Bone marrow (tissue), 2 donors: ENCODE results near the gene PEMT.

Experiments used
- DNase-seq, 2 donors: peaks; one replicate each; lab custom pipeline; 2025; lab: John Stamatoyannopoulos, UW

The PEMT gene

DNA sequence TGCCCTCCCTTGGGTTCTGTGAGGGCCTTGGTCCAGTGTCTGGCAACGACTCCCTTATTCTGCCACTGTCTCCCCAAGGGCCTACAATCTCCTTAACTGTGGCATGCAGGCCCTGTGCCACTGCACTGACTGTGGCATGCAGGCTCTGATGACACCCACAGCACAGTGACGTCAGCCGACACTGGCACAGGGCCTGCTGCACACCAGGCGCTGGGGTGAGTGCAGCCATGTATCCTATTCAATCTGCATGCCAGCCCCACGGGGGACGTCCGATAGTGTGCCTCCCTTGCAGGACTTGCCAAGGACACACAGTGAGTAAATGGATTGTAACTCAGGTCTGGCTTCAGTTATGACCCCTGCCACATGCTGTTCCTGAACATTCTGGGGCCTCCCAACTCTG is 55.6 kb downstream of the PEMT start:
- no peak for DNase-seq

DNA sequence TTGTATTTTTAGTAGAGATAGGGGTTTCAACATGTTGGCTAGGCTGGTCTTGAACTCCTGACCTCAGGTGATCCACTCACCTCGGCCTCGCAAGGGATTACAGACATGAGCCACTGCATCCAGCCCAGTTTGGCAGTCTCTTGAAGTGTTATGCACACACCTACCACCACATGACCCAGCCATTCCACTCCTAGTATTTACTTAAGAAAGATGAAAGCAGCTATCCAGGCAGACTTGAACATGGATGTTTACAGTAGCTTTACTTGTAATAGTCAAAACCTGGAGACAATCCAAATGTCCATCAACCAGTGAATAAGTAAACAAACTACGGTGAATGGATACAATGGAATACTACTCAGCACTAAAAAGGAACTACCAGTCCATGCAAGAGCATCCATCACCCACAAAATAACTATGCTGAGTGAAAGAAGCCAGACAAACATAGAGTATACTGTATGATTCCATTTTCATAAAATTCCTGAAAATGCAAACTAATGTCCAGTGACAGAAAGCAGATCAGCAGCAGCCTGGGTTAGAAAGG is 57.5 kb downstream of the PEMT start:
- no peak for DNase-seq

- no peak for DNase-seq
These were observed 58.5 kb downstream of the PEMT start for GRCh38 chr17:17532991-17533390.

DNA sequence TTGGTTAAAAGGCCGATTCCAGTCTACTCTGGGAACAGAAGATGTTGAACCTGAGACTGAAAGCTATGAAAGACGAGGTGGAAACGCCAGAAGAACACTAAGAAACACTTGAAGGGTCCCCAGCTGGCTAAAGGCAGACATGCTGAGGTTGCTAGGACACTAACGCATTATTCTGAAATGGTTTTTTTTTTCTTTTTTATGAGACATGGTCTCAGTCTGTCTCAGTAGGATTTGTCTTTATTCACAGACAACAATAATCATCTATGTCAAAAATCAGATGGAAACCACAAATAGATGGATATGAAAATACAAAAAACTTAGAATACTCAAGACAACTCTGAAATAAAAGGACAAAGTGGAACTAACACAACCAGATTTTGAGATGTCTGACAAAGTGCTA is 60.4 kb downstream of the PEMT start:
- DNase-seq, result no peak

DNA sequence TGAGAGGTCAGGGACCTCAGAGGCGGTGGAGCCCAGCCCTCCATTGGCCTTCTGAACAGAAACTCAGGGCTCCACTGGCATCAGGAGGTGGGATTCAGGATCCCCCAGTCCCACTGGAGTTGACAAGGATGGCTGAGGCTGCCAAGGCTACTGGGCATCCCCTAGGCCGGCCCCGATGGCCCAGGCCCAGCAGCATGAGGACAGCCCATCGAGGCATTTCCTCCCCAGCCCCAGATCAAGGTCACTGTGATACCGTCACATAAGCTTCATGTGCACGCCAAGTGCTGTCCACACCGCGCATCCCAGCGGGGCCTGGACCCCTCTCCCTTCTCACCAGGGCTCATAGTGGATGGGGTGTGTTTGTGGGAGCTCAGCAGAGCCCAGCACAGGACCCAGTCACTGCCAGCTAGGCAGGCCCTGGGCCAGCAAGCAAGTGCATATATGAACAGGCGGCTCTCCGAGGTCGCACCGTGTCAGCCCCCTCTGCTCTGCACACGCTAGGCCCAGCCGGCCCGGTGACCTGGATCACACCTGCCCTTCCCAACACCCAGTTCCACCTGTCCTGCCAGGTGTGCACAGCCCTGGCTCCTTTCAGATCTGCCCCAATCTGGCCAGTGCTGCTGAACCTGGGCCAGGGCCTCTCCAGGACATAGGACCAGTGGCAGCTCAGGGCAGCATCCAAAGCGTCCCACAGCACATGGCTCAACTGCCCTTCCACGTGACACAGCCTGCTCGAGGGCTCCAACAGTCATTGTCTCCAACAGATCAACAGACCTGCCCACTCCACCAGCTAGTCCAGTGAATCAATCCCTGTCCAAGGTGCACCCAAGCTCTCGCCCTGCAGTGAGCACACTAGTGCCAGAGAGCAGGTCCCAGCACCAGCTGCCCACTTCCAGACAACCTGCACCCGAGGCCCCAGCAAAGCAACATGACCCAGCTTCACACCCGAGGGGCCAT is 62.5 kb downstream of the PEMT start:
- no peak for DNase-seq

- no peak for DNase-seq
These were observed 63.5 kb downstream of the PEMT start for GRCh38 chr17:17527956-17528500.

DNA sequence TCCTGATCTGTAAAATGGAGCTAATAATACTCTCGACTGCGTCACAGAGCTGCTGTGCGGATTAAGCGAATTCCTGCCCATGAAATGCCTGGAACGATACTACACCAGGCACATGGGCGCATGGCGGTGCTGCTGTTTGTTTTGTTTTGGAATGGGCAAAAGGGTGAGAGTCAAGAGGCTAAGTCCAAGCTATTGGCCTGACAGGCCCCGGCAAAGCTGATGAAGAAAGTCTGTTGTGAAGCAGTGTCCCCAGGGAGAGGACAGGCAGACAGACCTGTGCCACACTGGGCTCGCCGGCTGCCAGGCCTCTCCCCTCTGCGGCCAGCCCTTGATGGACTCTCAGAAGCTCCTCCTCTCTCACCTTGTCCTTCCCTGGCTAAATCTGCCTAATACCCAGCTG is 64.0 kb downstream of the PEMT start:
- no peak for DNase-seq

- no peak for DNase-seq
These were observed 65.1 kb downstream of the PEMT start for GRCh38 chr17:17526369-17526768.

DNA sequence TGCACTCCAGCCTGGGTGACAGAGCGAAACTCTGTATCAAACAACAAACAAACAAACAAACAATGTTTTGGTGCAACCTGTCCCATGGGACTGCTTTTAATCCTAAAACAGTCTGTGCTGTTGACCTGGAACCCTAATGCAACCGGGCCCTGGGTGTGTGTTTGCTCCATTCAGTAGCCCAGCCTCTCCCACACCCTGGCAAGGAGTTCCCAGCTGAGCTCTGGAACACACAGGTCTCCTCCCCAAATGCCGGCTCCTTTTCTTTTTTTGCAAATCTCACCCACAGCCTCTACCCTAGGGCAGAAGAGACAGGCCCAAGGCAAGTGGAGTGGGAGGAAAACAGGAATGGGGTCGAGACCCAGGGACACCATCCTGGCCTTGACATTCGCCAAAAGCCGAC is 65.6 kb downstream of the PEMT start:
- no peak for DNase-seq

GRCh38 chr17:17525311-17525710 is 66.2 kb downstream of the PEMT start:
- DNase-seq, result no peak

- no peak for DNase-seq
These were observed 67.6 kb downstream of the PEMT start for GRCh38 chr17:17523731-17524490.

DNA sequence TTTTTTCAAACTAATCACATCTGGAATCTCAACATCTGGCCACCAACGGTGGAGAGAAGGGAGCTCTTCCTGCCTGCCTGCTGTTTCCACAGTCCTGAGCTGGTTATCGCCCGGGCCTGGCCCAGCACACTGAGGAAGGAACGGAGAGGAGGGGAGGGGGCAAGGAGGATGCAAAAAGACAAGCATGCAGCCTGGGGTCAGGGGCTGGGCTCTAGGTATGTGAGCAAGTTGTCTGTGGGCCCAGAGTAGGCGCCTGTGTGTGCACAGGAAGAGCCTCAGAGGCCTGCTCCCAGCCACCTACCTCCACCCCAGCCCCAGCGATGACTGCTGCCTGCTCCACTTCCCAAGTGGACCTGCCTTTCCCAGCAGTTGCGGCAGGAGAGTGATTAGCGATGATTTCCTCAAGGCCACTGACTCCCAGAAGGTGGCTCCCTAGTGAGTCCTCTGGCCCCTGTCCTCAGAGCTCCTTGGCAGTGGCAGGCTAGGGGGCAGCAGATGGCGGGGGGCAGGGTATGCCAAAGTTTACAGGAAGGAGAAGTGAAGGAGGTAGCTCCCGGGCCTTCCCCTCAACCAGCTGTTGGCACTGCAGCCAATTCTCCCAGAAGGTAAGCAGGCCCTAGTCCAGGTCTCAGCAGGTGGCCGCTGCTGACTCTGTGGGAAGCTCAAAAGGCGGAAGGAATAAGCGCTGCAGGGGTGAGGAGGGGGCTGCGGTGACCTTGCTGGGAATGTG is 68.3 kb downstream of the PEMT start:
- no peak for DNase-seq

- no peak for DNase-seq
These were observed 70.8 kb downstream of the PEMT start for GRCh38 chr17:17520599-17521232.

DNA sequence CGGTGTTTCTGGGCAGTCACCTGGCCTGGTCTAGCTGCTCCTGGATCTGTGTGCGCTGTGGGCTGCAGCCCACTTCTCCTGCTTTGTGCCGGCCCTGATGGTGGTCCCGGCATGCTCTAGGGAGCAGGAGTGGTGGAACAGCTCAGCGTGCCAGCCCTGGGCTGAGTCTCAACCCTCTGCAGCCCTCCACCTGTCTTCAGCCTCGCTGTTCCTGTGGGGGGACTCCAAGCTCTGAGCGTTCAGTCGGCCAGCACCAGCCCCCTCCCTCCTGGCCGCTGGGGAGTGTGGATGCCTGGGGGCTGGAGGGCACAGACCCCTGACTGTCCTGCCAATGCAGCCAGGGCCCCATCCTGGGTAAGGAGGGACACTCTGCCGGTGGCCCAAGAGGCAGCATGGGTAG is 71.6 kb downstream of the PEMT start:
- DNase-seq, result no peak

GRCh38 chr17:17518951-17519350 is 72.6 kb downstream of the PEMT start:
- DNase-seq, result no peak

DNA sequence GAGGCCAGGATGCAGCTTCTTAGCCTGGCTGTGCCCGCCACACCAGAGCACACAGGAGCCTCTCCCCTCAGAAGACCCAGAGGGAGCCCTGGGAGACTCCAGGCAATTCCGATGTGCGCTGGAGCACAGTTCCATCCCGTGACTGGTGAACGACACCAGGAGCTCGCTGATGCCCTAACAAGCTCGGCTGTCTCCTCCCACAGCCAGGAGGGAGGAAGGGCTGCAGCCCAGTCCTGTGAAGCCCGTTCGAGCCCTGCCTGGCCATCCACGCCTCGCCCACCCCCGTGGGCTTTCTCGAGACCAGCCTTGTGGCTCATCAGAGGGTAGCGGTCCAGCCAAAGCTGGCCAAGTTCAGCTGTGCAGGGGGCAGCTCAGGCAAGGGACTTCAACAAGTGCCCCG is 73.5 kb downstream of the PEMT start:
- DNase-seq, result no peak

- DNase-seq, result no peak
These were observed 74.4 kb downstream of the PEMT start for GRCh38 chr17:17516941-17517720.

DNA sequence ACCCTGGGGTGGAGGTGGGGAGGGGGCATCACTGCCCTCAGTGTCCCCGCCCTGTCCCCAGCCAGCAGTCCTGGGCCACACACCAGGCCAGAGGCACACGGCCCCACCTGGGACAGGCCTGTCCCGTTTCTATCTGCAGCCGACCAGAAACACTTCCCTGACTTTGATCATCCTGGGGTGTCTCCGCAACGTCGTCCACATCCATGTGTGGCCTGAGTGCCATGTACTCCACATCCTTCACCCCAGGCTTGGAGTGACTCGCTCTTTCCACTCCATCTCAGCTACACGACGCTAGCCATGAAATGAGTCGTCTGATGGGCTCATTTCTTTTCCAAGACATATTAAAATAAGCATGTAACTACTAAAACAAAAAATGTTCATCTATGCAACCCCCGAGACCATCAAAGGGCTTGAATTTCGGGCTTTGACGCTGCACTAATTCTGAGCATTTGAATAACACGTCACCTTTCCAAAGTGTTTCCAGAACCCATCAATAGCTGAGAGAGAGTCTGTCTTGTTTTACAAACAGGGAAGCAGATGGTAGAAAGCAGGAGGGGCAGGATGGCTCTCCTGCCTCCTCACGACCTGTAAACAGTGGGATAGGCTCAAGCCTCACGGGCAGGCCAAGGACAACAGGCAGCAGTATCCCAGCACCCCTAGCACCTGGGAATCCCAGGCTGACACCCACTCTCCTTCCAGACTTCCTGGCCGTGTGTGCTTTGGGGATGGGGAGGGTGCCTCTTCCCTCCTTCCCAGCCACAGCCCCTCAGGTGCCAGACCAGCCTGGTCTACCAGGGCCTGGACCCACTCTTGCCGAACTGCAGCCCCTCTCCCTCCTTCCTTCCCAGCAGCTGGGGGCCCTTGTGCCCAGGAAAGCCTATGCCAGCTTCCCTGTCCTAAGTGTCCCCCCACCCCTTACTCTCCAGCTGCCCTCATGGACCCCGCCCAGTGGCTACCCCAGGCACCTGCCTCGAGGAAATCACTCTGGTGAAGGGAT is 75.3 kb downstream of the PEMT start:
- DNase-seq, result no peak
